GM12865 (cell line): ENCODE results near the gene PPM1H.

Experiments used
- DNase-seq: peaks from one replicate; pipeline ENCODE4 v3.0.0; 2010; ENCODE audit warnings: low read depth
- H3K4me3 ChIP-seq: 2 replicates; pipeline ENCODE4 v1.5.1; 2011; ENCODE audit warnings: mild to moderate bottlenecking, low read depth, low read length, control low read depth
- TF ChIP-seq, protein P1 (sequence below): IDR thresholded peaks from 2 replicates; pipeline ENCODE4 v1.5.1; 2011; ENCODE audit warnings: low read length, control low read depth, low read depth, inconsistent platforms; ENCODE audit not compliant: insufficient read depth; ENCODE audit errors: missing control alignments

Gene PPM1H

DNA sequence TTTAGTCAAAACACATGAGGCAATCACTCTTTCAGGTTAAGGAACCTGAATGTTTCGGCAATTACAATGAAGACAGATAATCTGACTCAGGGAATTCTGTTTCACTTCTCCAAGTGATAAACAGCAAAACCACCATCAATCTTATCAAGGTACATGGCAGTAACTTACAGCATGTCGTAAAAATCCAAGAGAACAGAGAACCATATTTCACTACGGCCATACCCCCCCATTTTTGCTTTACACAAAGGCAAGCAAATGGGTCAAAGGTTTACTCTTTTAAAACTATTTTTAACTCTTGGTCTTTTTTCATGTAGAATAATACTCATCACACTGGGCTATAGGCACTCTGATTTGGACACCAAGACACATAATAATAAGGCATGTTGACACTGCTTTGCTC lies 102.4 kb downstream of the PPM1H start:
- TF ChIP-seq, protein P1, sequence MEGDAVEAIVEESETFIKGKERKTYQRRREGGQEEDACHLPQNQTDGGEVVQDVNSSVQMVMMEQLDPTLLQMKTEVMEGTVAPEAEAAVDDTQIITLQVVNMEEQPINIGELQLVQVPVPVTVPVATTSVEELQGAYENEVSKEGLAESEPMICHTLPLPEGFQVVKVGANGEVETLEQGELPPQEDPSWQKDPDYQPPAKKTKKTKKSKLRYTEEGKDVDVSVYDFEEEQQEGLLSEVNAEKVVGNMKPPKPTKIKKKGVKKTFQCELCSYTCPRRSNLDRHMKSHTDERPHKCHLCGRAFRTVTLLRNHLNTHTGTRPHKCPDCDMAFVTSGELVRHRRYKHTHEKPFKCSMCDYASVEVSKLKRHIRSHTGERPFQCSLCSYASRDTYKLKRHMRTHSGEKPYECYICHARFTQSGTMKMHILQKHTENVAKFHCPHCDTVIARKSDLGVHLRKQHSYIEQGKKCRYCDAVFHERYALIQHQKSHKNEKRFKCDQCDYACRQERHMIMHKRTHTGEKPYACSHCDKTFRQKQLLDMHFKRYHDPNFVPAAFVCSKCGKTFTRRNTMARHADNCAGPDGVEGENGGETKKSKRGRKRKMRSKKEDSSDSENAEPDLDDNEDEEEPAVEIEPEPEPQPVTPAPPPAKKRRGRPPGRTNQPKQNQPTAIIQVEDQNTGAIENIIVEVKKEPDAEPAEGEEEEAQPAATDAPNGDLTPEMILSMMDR = no peak
- no peak overlapping the region for H3K4me3 ChIP-seq

DNA sequence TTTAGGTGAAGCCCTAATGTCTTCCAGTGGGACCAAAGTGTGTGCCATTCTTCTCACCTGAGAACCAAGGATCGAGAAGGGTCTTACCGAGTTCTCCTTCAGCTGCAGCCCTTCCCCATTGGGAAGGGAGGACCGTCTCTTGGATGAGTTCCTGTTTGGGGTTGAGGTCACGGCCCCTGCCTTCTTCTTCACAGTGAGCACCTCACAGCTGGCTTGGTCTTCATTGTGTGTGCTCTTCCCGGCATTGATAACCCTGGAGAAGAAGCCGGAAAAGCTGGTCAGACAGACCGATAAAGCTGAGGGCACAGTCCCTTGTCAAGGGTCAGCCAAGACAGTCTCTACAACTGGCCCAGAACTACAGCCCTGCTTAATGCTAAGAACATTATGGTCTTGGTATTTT lies 102.9 kb downstream of the PPM1H start:
- no peak overlapping the region for H3K4me3 ChIP-seq
- TF ChIP-seq, protein P1 = no peak
- DNase-seq = no peak

More for the DNA sequence above, 102.4 kb downstream of the PPM1H start:
- no peak for DNase-seq

DNA sequence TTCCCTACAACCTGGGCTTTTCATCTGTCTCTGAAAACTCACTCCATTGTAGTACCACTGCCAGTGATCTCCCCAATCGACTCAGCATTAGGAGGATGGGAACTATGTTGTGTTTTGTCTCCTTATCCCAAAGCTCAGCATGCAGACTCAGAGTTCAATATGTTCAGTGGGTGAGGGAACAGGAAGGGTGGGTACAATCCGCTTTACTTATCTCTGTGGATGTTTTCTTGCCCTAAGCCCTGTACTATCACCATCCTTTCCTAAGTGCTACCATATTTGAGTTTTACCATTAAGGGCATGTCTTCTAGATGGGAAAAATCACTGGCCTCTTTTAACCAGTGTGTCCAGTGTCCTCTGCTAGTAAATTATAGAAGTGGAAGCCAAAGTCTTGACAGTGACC lies 107.1 kb downstream of the PPM1H start:
- TF ChIP-seq, protein P1 = no peak
- no peak overlapping the region for H3K4me3 ChIP-seq
- DNase-seq = no peak

- TF ChIP-seq, protein P1 = no peak
- no peak for DNase-seq
- H3K4me3 ChIP-seq = no peak overlapping the region
Observed at GRCh38 chr12:62827042-62827441, 107.9 kb downstream of the PPM1H start.

GRCh38 chr12:62817556-62818271 lies 117.2 kb downstream of the PPM1H start:
- no peak overlapping the region for H3K4me3 ChIP-seq
- TF ChIP-seq, protein P1 = no peak

DNA sequence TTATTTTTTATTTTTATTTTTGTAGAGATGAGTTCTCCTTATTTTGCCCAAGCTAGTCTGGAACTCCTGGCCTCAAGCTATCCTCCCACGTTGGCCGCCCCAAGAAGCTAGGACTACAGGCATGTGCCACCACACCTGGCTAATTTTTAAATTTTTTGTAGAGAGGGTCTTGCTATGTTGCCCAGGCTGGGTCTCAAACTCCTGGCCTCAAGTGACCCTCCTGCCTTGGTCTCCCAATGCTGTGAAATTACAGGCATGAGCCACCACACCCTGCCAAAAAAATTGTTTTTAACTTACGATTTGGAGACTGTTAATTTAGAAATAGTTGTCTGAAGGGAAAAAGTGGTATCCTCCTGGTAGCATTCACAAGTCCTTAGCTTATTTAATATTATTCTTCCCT lies 120.7 kb downstream of the PPM1H start:
- no peak overlapping the region for H3K4me3 ChIP-seq
- TF ChIP-seq, protein P1 = no peak
- no peak for DNase-seq

More at GRCh38 chr12:62817556-62818271, 117.2 kb downstream of the PPM1H start:
- no peak for DNase-seq
